ENCODE results near the gene LZTS2. TPM values are rescaled to one million over a fixed set of nuclear protein-coding genes. Genes with fewer than 3 reads are reported as not detected.

LZTS2 gene
- total RNA-seq, 4 donors from 2014 or later, result 41.8 to 86.8 (median 56.6) TPM

DNA sequence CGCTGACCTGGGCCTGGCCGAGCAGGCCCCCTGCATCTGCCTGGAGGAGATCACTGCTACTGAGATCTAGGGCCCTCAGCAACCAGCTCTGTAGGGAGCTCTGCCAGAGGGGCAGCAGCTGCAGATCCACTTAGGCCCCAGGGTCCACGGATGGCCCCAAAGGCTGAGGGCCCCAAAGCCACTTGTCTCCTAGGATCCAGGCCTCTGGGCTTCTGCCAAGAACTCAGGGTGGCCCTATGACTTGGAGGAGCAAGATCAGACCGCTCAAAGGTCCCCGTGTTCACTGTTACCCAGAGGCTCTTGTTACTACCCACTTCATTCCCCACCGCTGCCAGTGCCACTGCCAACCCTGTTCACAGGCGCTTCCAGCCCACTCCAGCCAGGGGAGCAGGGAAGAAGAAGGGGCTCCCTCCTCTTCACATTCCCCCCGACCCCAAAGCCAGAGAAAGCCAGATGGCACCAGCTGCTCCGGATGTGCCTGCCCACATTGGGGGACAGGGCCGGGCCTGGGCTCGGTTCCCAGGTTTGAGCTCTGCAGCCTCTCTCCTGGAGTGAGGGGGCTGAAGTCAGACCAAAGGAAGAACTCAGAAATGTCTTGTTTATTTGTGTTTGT is 7.6 kb downstream of the LZTS2 start:
- Histone ChIP-seq H3K27ac (peak overlapping the region; percentile 50 to 67 (median 55)), H3K4me1 (peaks cover 3 to 26% (median 6%) of the 10 kb centered on the region in 4 donors), H3K36me3 (peaks cover 0 to 15% (median 5%) of the 10 kb centered on the region in 4 donors), H3K4me3 (no peak overlapping the region), H3K27me3 (no peaks in the 10 kb centered on the region), H3K9me3 (no peaks in the 10 kb centered on the region)
- 43 to 64% methylated on average over 4 to 8 of the region's 11 CpGs for WGBS, 2 donors (ENCODE audit: low coverage in 1 of 2)
- intact Hi-C loops (cut with DNase I; ENCODE audit: low total_unique reads), result no loop called here
- in situ Hi-C loops (cut with MboI; ENCODE audit: low pct_ligation_motif_present in 1 of 4, low pct_unique_long_range_greater_than_20kb in 1 of 4, low sequenced_read_pairs in 3 of 4), result no loop called here
- TF ChIP-seq POLR2AphosphoS5 (IDR thresholded peaks at IDR 0.05) (no peak), POLR2A (IDR thresholded peaks at IDR 0.05) (no peak), EP300 (IDR thresholded peaks at IDR 0.05; ENCODE audit: low read depth) (no peak)
- TF ChIP-seq, protein P1, sequence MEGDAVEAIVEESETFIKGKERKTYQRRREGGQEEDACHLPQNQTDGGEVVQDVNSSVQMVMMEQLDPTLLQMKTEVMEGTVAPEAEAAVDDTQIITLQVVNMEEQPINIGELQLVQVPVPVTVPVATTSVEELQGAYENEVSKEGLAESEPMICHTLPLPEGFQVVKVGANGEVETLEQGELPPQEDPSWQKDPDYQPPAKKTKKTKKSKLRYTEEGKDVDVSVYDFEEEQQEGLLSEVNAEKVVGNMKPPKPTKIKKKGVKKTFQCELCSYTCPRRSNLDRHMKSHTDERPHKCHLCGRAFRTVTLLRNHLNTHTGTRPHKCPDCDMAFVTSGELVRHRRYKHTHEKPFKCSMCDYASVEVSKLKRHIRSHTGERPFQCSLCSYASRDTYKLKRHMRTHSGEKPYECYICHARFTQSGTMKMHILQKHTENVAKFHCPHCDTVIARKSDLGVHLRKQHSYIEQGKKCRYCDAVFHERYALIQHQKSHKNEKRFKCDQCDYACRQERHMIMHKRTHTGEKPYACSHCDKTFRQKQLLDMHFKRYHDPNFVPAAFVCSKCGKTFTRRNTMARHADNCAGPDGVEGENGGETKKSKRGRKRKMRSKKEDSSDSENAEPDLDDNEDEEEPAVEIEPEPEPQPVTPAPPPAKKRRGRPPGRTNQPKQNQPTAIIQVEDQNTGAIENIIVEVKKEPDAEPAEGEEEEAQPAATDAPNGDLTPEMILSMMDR (IDR thresholded peaks at IDR 0.05), result no peak
- DNase-seq, result no peak

DNA sequence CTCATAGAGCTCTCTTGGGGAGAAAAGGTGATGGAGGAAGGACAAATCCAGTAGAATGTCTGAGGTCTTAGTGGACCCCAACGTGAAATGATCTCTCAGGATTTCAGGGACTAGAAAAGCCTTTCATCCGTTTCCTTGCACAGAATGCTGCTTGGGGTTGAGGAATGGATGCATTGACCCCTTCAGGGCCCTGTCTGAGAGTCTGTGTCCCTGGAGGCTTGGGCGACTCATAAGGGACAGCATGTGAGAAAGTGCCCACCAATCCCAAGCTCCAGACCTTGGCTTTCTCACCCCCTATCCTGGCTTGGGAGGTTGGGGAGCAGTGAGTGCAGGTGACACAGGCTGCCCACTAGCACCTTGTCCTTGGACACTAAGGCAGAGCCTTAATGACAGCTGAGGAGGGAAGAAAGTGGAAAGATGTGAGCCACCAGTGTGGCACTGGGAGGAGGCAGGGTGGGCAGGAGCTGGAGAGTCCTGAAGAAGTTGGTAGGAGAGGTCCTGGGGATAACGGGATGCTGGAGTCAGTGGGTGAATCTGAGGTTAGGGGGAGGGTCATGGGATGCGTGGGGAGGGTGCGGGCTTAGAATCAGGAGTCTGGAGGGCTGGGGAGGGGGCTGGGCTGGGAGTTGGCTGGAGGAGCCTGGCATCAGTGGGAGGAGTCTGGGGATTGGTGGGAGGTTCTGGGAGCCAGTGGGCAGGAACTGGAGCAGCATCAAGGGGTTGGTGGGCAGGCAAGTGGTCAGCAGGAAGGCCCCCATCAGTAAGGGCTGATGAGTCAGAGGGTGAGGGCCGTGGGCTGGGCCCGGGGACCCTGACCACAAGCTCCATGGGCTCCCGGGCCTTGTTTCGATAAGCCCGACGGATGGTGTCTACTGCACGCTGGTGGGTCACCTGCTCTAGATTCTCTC is 8.6 kb downstream of the LZTS2 start:
- Histone ChIP-seq H3K27me3 (no peaks in the 10 kb centered on the region), H3K4me3 (no peak overlapping the region), H3K27ac (peak overlapping the region; percentile 50 to 67 (median 55)), H3K9me3 (no peaks in the 10 kb centered on the region), H3K4me1 (peaks cover 3 to 28% (median 14%) of the 10 kb centered on the region in 4 donors), H3K36me3 (peaks cover 0 to 15% (median 5%) of the 10 kb centered on the region in 4 donors)
- in situ Hi-C loops (cut with MboI; ENCODE audit: low pct_ligation_motif_present in 1 of 4, low pct_unique_long_range_greater_than_20kb in 1 of 4, low sequenced_read_pairs in 3 of 4) (no loop called here), intact Hi-C loops (cut with DNase I; ENCODE audit: low total_unique reads) (no loop called here)
- no peak for DNase-seq
- 58 to 60% methylated on average over 7 to 13 of the region's 13 CpGs for WGBS, 2 donors (ENCODE audit: low coverage in 1 of 2)
- no peak for TF ChIP-seq POLR2AphosphoS5 (IDR thresholded peaks at IDR 0.05)
- TF ChIP-seq, protein P1 (IDR thresholded peaks at IDR 0.05), result no peak
- no peak for TF ChIP-seq POLR2A (IDR thresholded peaks at IDR 0.05)
- TF ChIP-seq EP300 (IDR thresholded peaks at IDR 0.05; ENCODE audit: low read depth), result no peak

DNA sequence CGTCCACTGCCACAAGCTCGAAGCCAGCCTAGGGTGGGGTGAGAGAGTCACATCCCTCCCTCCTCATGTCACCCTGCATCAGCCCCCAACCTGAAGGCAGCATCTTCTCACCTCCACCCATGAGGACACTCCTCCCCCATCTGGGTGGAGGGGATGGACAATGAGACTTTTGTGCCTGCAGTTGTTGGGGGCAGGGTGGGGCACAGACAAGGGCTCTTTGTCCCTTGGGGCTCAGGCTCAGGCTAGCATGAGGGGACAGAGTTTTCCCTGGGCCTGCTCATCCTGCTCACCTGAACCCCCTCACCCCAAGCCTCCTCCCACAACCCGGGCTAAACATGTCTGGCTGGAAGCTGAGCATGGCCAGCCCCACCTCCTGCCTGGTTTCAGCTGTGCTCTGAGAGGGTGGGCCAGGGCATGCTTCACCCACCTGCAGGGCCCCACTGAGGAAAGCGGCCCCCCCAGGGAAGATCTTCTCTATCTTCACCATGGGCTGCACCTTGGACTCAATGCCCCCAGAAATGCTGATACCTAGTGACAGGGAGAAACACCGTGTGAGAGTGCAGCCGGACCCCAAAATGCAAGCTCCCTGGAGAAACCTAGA is 9.3 kb downstream of the LZTS2 start:
- Histone ChIP-seq H3K27ac (peak overlapping the region in 2 of 4 donors; percentile 50 to 67), H3K27me3 (no peaks in the 10 kb centered on the region), H3K9me3 (no peaks in the 10 kb centered on the region), H3K4me3 (no peak overlapping the region), H3K4me1 (peaks cover 3 to 32% (median 17%) of the 10 kb centered on the region in 4 donors), H3K36me3 (peaks cover 0 to 9% (median 4%) of the 10 kb centered on the region in 4 donors)
- DNase-seq, result no peak
- intact Hi-C loops (cut with DNase I; ENCODE audit: low total_unique reads) (no loop called here), in situ Hi-C loops (cut with MboI; ENCODE audit: low pct_ligation_motif_present in 1 of 4, low pct_unique_long_range_greater_than_20kb in 1 of 4, low sequenced_read_pairs in 3 of 4) (no loop called here)
- 63% methylated on average over 6 of the region's 6 CpGs; no CpG with 5 or more reads in 1 of the 2 donors for WGBS, 2 donors (ENCODE audit: low coverage in 1 of 2)
- TF ChIP-seq, protein P1 (IDR thresholded peaks at IDR 0.05), result no peak

DNA sequence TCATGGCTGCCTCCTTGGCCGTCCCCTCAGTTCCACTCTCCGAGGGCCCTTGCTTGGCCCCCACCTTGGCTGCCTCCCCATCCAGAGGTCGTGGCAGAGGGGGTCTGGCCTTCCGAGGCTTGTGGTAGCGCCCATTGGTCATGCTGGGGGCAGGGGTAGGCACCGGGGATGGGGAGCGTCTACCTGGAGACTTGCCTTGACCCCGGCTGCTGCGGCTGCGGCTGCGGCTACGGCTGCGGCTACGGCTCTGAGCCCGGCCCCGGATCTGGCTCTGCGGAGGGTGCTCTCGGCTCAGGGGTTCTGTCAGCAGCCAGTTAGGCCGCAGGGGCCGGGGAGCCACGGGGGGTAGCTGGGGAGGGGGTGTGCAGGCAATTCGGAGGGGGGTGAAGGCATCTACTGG is 10.7 kb downstream of the LZTS2 start:
- no peak overlapping the region for H3K4me3 ChIP-seq
- WGBS, 2 donors (ENCODE audit: low coverage in 1 of 2), result 90% methylated on average over 11 of the region's 22 CpGs; no CpG with 5 or more reads in 1 of the 2 donors
- DNase-seq, result no peak
- in situ Hi-C loops (cut with MboI; ENCODE audit: low pct_ligation_motif_present in 1 of 4, low pct_unique_long_range_greater_than_20kb in 1 of 4, low sequenced_read_pairs in 3 of 4), result no loop called here
- intact Hi-C loops (cut with DNase I; ENCODE audit: low total_unique reads), result loop anchor here (10.0 kb wide), 1 partner anchor 46 kb away; the partner anchor contains the start of gene SEMA4G
- no peaks in the 10 kb centered on the region for H3K27me3 ChIP-seq
- no peaks in the 10 kb centered on the region for H3K9me3 ChIP-seq
- H3K36me3 ChIP-seq, result peaks cover 0 to 9% (median 3%) of the 10 kb centered on the region in 4 donors
- no peak overlapping the region for H3K27ac ChIP-seq
- H3K4me1 ChIP-seq, result peaks cover 3 to 32% (median 20%) of the 10 kb centered on the region in 4 donors
- TF ChIP-seq, protein P1 (IDR thresholded peaks at IDR 0.05), result no peak
- no peak for TF ChIP-seq POLR2A (IDR thresholded peaks at IDR 0.05)
- TF ChIP-seq EP300 (IDR thresholded peaks at IDR 0.05; ENCODE audit: low read depth), result no peak
- no peak for TF ChIP-seq POLR2AphosphoS5 (IDR thresholded peaks at IDR 0.05)
